ENCODE results near the gene FES.
A peak's percentile ranks its signal among the peaks of the same experiment; 100 is the strongest.
"Not testable (repeated sequence)": the region's sequence is repeated elsewhere in the genome, so short reads cannot be mapped to it uniquely, and the experiment has no call there.

FES gene

DNA sequence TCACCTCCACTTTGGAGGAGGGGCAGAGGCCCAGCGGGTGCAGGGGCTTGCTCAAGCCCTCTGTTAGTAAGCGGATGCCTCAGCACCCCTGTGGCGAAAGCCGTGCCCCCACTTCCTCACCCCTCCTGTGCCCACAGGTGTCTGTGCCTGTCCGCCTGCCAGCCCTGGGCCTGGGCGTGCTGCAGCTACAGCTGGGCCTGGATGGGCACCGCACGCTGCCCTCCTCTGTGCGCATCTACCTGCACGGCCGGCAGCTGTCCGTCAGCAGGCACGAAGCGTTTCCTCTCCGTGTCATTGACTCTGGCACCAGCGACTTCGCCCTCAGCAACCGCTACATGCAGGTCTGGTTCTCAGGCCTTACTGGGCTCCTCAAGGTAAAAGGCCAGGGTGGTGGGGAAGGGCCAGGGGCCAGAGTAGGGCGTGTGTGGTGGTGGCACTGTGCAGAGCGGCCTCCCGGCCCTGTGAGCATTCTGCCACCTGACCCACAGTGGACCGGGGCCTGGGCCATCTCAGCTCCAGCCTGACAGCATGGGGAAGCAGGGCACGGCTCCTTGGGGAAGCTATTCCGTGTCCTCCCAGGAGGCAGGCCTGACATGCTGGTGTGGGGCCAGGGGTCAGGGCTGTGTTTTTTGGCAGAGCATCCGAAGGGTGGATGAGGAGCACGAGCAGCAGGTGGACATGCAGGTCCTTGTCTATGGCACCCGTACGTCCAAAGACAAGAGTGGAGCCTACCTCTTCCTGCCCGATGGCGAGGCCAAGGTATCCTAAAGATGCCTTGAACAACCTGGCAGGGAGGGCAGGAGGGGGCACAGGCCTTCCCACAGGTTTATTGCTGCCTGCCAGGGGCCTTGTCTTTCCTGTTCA is 27.8 kb downstream of the FES start:
- DNase-seq: no peak

- DNase-seq: no peak
Observed at GRCh38 chr15:90912770-90913075, 28.4 kb downstream of the FES start.

DNA sequence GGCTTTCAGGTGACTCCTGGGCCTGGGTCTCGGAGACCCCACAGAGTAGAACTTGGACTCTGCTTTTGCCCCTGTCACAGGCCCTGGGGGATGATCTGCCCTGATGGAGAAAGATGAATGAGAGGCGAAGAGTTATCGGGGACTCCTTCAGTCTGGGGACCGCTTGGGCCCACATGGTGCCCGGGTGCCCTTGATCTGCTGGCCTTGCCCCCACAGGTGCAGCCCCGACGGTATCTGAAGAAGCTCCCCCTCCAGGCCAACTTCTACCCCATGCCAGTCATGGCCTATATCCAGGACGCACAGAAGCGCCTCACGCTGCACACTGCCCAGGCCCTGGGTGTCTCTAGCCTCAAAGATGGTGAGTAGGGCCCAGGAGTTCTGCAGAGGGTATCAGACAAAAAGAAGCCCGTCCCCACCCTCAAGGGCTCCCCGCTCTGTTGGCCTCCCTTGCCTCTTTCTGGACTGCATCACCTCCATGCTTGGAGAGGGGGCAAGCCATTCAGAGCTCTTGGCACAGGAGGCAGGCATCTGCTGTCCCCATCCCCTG is 29.2 kb downstream of the FES start:
- DNase-seq: no peak

- DNase-seq: no peak
Observed at GRCh38 chr15:90914305-90915080, 30.2 kb downstream of the FES start.

DNA sequence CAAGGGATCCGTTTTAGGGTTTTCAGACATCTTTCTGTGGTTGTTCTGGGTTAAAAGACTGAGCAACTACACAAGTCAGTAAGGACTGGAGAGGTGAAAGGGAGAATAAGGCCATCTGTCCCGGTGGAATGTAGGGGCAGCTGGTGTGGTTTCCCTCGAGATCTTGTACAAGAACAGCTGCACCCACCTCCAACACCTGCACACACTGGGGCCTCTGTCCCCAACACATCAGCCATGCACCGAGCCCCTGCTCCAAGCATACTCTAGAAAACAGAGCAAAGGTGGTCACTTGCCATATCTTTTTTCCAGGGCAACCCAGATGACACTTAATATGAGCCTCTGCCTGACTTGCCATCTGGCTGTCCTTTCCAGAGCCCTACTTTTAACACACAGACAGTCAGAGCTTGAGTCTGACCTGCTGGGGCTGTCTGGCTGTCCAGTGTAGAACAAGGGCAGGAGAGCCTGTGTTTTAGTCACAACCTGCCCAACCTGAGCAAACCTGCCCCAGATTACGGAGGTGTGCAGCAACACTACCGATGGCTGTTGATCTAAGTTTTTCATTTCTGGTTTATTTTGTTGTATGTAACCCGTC is 31.0 kb downstream of the FES start:
- DNase-seq: no peak

GRCh38 chr15:90915808-90916440 is 31.6 kb downstream of the FES start:
- no peak for DNase-seq

DNA sequence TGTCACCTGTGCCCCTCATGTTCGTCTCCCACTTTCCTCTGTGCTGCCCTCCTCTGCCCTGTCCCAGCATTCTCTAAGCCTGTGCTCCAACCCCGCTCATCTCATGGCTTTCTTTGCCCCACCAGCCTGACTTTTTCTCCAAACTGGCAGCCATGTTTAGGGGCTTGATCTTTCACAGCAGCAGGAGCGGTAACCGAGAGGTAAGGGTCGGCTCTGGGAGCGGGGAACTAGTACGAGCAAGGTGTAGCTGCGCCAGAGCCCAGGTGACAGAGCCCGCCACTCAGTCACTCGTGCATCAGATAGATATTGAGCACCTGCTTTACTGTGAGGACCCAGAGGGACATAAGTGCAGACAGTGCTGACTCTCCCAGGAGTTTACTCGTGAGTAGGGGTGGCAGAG is 32.2 kb downstream of the FES start:
- no peak for DNase-seq

- no peak for DNase-seq
Observed at GRCh38 chr15:90917569-90917968, 33.3 kb downstream of the FES start.

- DNase-seq: no peak
Observed at GRCh38 chr15:90918034-90918788, 33.9 kb downstream of the FES start.

- no peak for DNase-seq
Observed at GRCh38 chr15:90918835-90919234, 34.5 kb downstream of the FES start.

DNA sequence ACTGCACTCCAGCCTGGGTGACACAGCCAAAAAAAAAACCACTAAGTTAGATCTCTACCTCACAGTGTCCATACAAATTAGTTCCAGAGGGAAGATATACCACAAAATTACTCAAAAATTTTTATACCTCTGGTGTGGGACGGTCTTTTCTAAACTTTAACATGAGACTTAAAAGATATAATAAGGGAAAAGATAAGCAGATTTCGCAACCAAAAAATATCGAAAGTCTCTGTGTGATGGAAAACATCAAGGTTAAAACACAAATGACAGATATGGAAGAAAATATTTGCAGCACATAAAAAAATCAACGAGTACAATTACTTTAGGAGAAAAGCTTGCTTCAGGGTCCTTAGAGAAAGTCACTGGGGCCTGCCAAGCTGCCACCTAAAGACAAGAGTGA is 37.6 kb downstream of the FES start:
- no peak for DNase-seq

DNA sequence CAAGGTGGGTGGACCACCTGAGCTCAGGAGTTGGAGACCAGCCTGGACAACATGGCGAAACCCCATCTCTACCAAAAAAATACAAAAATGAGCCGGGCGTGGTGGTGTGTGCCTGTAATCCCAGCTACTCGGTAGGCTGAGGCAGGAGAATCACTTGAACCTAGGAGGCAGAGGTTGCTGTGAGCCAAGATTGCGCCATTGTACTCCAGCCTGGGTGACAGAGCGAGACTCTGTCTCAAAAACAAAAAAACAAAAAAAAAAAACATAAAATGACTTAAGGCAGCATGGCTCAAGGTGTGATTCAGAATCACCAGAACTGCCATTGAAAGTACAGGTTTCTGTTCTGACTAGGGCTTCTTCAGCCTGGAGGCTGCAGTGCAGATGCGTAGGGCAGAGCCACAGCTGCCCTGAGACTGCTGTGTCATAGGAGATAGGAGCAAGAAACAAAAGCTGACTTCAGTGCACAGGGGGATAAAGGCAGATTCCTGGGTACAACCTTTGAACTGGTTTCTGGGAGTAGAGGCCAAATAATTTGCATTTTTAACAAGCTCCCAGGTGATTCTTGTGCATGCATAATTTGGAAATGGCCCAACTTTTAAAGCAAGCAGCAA is 38.5 kb downstream of the FES start:
- not testable (repeated sequence) for DNase-seq

GRCh38 chr15:90924375-90924774 is 40.1 kb downstream of the FES start:
- DNase-seq: no peak

DNA sequence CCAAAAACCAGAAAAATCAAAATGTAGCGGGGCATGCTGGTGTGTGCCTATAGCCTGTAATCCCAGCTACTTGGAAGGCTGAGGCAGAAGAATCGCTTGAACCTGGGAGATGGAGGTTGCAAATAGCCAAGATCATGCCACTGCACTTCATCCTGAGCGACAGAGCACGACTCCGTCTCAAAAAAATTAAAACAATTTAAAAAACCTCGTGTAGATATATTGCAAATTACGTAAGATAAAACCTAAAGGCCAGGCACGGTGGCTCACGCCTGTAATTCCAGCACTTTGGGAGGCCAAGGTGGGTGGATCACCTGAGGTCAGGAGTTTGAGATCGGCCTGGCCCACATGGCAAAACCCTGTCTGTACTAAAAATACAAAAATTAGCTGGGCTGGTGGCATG is 42.5 kb downstream of the FES start:
- DNase-seq: not testable (repeated sequence)

- not testable (repeated sequence) for DNase-seq
Observed at GRCh38 chr15:90928106-90928505, 43.8 kb downstream of the FES start.

GRCh38 chr15:90929246-90930019 is 45.1 kb downstream of the FES start:
- DNase-seq: no peak

DNA sequence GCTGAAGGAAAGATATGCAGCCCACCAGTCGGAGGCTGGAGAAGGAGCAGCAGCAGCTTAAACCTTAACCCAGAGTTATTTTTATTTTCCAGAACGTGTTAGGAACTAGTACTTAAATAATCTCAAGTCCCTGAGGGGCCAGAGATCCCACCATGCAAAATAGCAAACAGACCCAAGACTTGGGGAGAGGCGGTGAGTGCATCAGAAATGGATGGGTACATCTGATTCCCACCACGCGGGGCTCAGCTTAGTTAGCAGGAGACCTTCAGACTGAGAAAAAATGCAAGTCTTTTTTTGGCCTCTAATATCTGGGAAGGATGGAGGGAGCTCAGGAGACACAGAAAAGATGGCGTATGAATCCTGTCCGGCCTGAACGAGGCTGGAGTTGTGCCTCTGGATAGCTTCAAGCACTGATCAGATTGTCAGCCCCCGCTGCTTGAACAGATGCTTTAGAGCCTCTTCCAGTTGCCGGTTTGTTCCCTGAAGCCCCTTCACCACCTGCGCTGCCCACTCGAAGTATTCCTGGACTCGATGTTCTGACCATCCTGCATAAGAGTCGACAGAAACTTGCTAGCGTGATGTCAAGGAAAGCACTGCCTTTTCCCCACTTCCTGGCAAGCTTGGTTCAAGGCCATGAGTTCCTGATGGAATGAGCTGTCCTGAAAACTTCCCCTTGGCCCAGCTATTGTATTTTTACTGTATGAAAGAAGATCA is 46.7 kb downstream of the FES start:
- DNase-seq: no peak

DNA sequence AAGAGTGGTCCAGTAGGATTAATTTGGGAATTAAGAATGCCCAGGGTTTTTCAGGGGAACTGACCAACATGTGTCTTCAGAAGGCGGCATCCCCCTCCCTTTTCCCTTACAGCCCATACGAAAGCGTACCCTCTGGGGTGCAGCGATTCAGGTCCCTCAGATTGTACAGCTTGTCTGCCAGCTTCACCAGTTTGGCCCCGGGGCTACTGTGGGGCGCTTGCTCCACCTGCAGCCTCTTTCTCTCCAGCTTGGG is 47.2 kb downstream of the FES start:
- no peak for DNase-seq

DNA sequence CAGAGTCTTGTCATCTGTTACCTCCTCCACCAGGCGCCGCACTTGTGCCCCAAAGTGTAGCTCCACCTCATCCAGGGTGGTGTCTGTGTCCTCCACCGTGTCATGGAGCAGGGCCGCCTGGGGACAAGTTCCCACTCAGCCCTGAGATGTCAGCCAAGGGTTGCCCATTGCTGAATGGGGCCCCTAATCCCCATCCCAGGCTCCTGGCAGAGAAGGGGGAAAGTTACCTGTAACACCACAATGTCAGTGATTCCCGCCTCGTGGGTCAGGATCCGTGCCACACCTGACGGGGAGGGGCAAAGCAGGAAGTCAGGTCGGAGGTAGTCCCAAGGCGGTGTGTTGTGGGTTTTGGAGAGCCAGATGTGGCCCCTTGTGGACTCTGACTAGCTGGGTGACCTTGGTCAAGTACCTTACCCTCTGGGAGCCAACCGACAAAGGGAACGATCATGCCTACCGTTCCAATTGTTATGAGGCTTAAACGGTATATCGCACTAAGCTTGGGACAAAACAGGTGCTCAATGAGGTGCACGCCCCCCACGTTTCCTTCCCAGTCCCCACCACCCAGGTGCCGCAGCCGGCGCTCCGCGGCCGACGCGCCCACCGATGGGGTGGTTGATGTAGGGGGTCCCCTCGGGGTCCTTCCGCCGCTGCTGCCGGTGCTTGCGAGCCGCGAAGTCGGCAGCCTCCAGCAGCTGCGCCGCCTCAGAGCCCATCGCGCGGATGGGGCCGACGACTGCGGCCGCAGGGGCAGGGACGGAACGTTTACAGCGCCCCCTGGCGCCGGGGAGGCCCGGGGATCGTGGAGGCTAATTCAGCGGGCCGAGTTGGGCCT is 47.7 kb downstream of the FES start, which contains the start of gene HDDC3:
Gene HDDC3 (minus strand): TSS at position 722 of the 832 bp plus-strand sequence. CDS start 9 bp downstream, at position 713.
- peak; percentile 76 for DNase-seq

DNA sequence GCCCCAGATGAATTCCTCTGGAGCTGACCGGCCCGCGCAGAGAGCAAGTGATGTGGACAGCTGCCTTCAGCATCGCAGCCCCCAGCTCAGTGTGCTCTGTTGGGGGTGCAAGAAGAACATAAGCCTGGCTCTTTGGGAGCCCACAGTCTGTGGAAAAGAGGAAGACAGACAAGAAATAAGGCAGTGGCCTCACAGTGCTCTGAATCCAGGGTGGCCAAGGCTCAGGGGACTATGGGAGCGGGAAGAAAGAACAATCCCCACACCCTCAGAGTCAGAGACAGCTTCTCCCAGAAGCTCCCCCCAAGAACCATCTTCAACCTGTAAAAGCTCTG is 48.3 kb downstream of the FES start:
- no peak for DNase-seq
